Measurements from ENCODE around the gene ELMO3. TPM values are rescaled to one million over a fixed set of nuclear protein-coding genes. Genes with fewer than 3 reads are reported as not detected.
A peak's percentile ranks its signal among the peaks of the same experiment; 100 is the strongest.

ELMO3 gene
- total RNA-seq, 1 experiment from 2014 or later: 2.0 TPM

- Histone ChIP-seq H3K4me1 (ENCODE audit: control insufficient read depth, insufficient read depth, low read length) (peaks cover 14% of the 10 kb centered on the region), H3K4me3 (ENCODE audit: low read depth in 2 of 2, low read length in 2 of 2) (peak overlapping the region; percentile 51 to 64), H3K9me3 (ENCODE audit: control insufficient read depth, insufficient read depth, low read depth, low read length) (no peaks in the 10 kb centered on the region), H3K27me3 (ENCODE audit: control insufficient read depth, insufficient read depth, low read length) (no peaks in the 10 kb centered on the region), H3K27ac (ENCODE audit: low read length) (peak overlapping the region; percentile 18), H3K36me3 (ENCODE audit: control insufficient read depth, insufficient read depth, low read length) (no peaks in the 10 kb centered on the region; the same call in 1 of the 2 replicates)
- ATAC-seq (no peak), DNase-seq (ENCODE audit: low read depth, low spot score) (no peak)
- intact Hi-C loops (cut with micrococcal nuclease; ENCODE audit: unreplicated experiment): no loop called here
- CTCF ChIA-PET: no interaction called here
- POLR2A ChIA-PET: interaction anchor here (0.5 kb wide), 1 partner anchor 21 kb away, joined by 8 read pairs; no protein-coding TSS in a partner anchor
- TF ChIP-seq CTCF (IDR thresholded peaks at IDR 0.05): no peak
- TF ChIP-seq TCF7L2 (IDR thresholded peaks at IDR 0.05; ENCODE audit: low read depth, low read length): no peak
- no peak for TF ChIP-seq POLR2AphosphoS5 (IDR thresholded peaks at IDR 0.05; ENCODE audit: low read depth, low read length)
- TF ChIP-seq REST (IDR thresholded peaks at IDR 0.05; ENCODE audit: insufficient read depth in 1 of 2, low read depth in 2 of 2, low read length in 1 of 2): no peak
- no peak for TF ChIP-seq SIN3A (IDR thresholded peaks at IDR 0.05; ENCODE audit: borderline replicate concordance, insufficient read depth, low read depth, low read length)
- in situ Hi-C loops (cut with HindIII; ENCODE audit: low pct_unique_long_range_greater_than_20kb, low sequenced_read_pairs): no loop called here
- BruUV-seq (replicated peaks): no TSS peak
These were observed 24.2 kb upstream of the ELMO3 start for GRCh38 chr16:67174706-67175231.

GRCh38 chr16:67176662-67177061 lies 22.3 kb upstream of the ELMO3 start:
- DNase-seq (ENCODE audit: low read depth, low spot score) (no peak), ATAC-seq (no peak)
- ChIA-PET POLR2A (interaction anchor here (0.6 kb wide), 1 partner anchor 57 kb away, joined by 14 read pairs; no protein-coding TSS in a partner anchor), CTCF (no interaction called here)
- intact Hi-C loops (cut with micrococcal nuclease; ENCODE audit: unreplicated experiment): no loop called here
- Histone ChIP-seq H3K36me3 (ENCODE audit: control insufficient read depth, insufficient read depth, low read length) (no peaks in the 10 kb centered on the region; the same call in 1 of the 2 replicates), H3K27ac (ENCODE audit: low read length) (no peak overlapping the region), H3K9me3 (ENCODE audit: control insufficient read depth, insufficient read depth, low read depth, low read length) (no peaks in the 10 kb centered on the region), H3K4me1 (ENCODE audit: control insufficient read depth, insufficient read depth, low read length) (0 out of 2 replicates have a peak, but pooled peaks cover 4% of the 10 kb centered on the region), H3K27me3 (ENCODE audit: control insufficient read depth, insufficient read depth, low read length) (no peaks in the 10 kb centered on the region), H3K4me3 (ENCODE audit: low read depth in 2 of 2, low read length in 2 of 2) (no peak overlapping the region)
- TF ChIP-seq SIN3A (IDR thresholded peaks at IDR 0.05; ENCODE audit: borderline replicate concordance, insufficient read depth, low read depth, low read length): no peak
- TF ChIP-seq POLR2AphosphoS5 (IDR thresholded peaks at IDR 0.05; ENCODE audit: low read depth, low read length): 0 out of 2 replicates have a peak, but pooled peaks have one; percentile 27
- no TSS peak for BruUV-seq (replicated peaks)
- in situ Hi-C loops (cut with HindIII; ENCODE audit: low pct_unique_long_range_greater_than_20kb, low sequenced_read_pairs): no loop called here
